Measurements from ENCODE around the gene NUDT14.

DNA sequence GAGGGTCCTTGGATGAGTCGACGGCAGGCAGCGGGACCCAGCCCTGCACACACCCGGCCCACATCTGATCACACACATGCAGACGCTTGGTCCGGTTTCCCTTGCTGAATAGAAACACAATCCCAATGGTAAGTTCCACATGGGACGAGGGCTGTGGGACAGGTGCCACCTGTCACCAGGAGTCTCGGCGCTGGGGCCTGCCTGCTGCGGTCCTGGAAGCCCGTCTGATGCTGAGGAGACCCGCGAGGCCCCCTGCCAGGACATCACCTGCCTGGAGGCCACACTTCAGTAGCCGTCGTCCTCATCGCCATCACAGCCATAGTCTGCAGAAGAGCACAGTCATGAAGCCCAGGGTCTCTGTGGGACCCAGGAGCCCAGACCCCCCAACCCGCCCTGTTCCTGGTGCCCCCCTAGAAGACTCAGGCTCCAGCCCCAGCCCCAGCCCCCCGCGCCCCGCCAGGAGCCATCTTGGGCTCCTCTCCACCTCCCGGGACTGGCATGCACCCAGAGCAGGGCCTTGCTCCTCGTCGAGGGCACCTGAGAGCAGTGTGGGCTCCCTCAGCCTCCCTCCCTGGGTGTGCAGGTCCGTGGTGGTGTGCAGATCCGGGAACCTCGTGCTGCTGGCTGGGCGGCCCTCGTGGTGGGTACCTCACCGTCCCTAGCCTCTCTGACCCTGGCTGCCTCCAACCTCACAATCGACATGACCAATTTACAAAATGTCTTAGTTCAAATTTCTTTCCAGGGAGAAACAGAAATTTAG is 29.3 kb upstream of the NUDT14 start:
- TF ChIP-seq, protein P1, sequence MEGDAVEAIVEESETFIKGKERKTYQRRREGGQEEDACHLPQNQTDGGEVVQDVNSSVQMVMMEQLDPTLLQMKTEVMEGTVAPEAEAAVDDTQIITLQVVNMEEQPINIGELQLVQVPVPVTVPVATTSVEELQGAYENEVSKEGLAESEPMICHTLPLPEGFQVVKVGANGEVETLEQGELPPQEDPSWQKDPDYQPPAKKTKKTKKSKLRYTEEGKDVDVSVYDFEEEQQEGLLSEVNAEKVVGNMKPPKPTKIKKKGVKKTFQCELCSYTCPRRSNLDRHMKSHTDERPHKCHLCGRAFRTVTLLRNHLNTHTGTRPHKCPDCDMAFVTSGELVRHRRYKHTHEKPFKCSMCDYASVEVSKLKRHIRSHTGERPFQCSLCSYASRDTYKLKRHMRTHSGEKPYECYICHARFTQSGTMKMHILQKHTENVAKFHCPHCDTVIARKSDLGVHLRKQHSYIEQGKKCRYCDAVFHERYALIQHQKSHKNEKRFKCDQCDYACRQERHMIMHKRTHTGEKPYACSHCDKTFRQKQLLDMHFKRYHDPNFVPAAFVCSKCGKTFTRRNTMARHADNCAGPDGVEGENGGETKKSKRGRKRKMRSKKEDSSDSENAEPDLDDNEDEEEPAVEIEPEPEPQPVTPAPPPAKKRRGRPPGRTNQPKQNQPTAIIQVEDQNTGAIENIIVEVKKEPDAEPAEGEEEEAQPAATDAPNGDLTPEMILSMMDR (IDR thresholded peaks at IDR 0.05) = no peak
- no peak for TF ChIP-seq POLR2A (IDR thresholded peaks at IDR 0.05)
- TF ChIP-seq EP300 (IDR thresholded peaks at IDR 0.05) = no peak

All from tibial nerve (tissue), 4 donors.